K562 (cell line): ENCODE results near the gene MOB4. TPM values are rescaled to one million over a fixed set of nuclear protein-coding genes. Genes with fewer than 3 reads are reported as not detected.

Experiments used
- ARID1B ChIP-seq: fragments of 450-650 bp; IDR thresholded peaks from 2 replicates; pipeline ENCODE4 v1.6.1; 2016; ENCODE audit warnings: antibody characterized with exemption, mild to moderate bottlenecking, inconsistent platforms
- BDP1 ChIP-seq: IDR thresholded peaks from 3 replicates; pipeline ENCODE4 v1.6.1; 2011; ENCODE audit not compliant: insufficient read length, insufficient read depth
- CXXC5 ChIP-seq: fragments of 250-450 bp; sonication (Bioruptor Pico); IDR thresholded peaks from 2 replicates; pipeline ENCODE4 v1.8.0; 2022; ENCODE audit warnings: inconsistent platforms, mild to moderate bottlenecking, moderate library complexity
- E2F4 ChIP-seq: sonication (generic); formaldehyde crosslinking; IDR thresholded peaks from 2 replicates; pipeline ENCODE4 v1.8.0; 2022; ENCODE audit warnings: mild to moderate bottlenecking, low read depth, missing genetic modification reagents
- FOXA1 ChIP-seq: fragments of 450-650 bp; IDR thresholded peaks from 2 replicates; pipeline ENCODE4 v1.6.1; 2016; ENCODE audit warnings: mild to moderate bottlenecking, borderline replicate concordance
- HOXB6 ChIP-seq: fragments of 250-450 bp; sonication (Bioruptor Pico); IDR thresholded peaks from 2 replicates; pipeline ENCODE4 v1.5.1; 2022; ENCODE audit warnings: mild to moderate bottlenecking, borderline replicate concordance
- MBD1 ChIP-seq: fragments of 250-450 bp; sonication (Bioruptor Pico); IDR thresholded peaks from 2 replicates; pipeline ENCODE4 v1.8.0; 2022; ENCODE audit warnings: inconsistent platforms
- MCM7 ChIP-seq, 2 experiments: fragments of 450-650 bp; IDR thresholded peaks; 2 replicates each; pipeline ENCODE4 v1.6.1; 2016 to 2018
- MLX ChIP-seq, 2 experiments: fragments of 450-650 bp in 1 of 2; sonication (generic) in 1 of 2; formaldehyde crosslinking; conservative IDR thresholded peaks; 2 replicates each; pipeline versions ENCODE4 v1.4.0 to v1.8.1; 2020 to 2022; ENCODE audit warnings: mild to moderate bottlenecking in 1 of 2, missing genetic modification reagents in 1 of 2
- MYC ChIP-seq, 2 experiments: fragments of 250-450 bp in 1 of 2; sonication (Bioruptor Pico) in 1 of 2; IDR thresholded peaks; 2 replicates each; pipeline versions ENCODE4 v1.5.1 to v1.6.1; 2012 to 2021; ENCODE audit warnings: low read depth in 2 of 2, borderline replicate concordance in 1 of 2, improper control_type of control experiment in 1 of 2, low read length in 1 of 2, mild to moderate bottlenecking in 1 of 2, moderate library complexity in 1 of 2
- NCOA1 ChIP-seq: fragments of 450-650 bp; IDR thresholded peaks from 2 replicates; pipeline ENCODE4 v1.6.1; 2016; ENCODE audit warnings: low read depth
- NR3C1 ChIP-seq: sonication (generic); formaldehyde crosslinking; IDR thresholded peaks from 2 replicates; pipeline ENCODE4 v1.8.1; 2022; ENCODE audit warnings: missing genetic modification reagents
- NUFIP1 ChIP-seq: fragments of 450-650 bp; IDR thresholded peaks from 2 replicates; pipeline ENCODE4 v1.6.1; 2018; ENCODE audit not compliant: partially characterized antibody
- POLR3A ChIP-seq: IDR thresholded peaks from 2 replicates; pipeline ENCODE4 v1.6.1; 2011; ENCODE audit warnings: borderline replicate concordance, mild to moderate bottlenecking, moderate library complexity; ENCODE audit not compliant: insufficient read length, insufficient read depth; ENCODE audit errors: extremely low read depth
- RBM39 ChIP-seq: fragments of 200-400 bp; formaldehyde crosslinking; optimal IDR thresholded peaks from 2 replicates; pipeline ENCODE3; 2018; ENCODE audit warnings: low read depth, low read length
- RERE ChIP-seq: sonication (generic); formaldehyde crosslinking; IDR thresholded peaks from 2 replicates; pipeline ENCODE4 v1.8.0; 2023; ENCODE audit warnings: missing genetic modification reagents, mild to moderate bottlenecking, borderline replicate concordance
- ZC3H11A ChIP-seq: IDR thresholded peaks from 2 replicates; pipeline ENCODE4 v1.6.1; 2012; ENCODE audit warnings: low read depth, low read length, improper control_type of control experiment
- ZEB2 ChIP-seq: fragments of 450-650 bp; IDR thresholded peaks from 2 replicates; pipeline ENCODE4 v1.6.1; 2016
- ZKSCAN1 ChIP-seq: fragments of 150-350 bp; IDR thresholded peaks from 2 replicates; pipeline ENCODE4 v1.6.1; 2016; ENCODE audit warnings: low read depth, low read length
- ZNF239 ChIP-seq: fragments of 250-450 bp; sonication (Bioruptor Pico); IDR thresholded peaks from 2 replicates; pipeline ENCODE4 v1.4.0; 2020; ENCODE audit warnings: mild to moderate bottlenecking
- polyA plus RNA-seq, 8 experiments: library from polyadenylated mRNA; depleted of rRNA in 4 of 8; stranded (reverse) in 5 of 8; unstranded in 3 of 8; fragments of >200 nt; fragmentation: Nextera tagmentation in 2 of 8; fragmentation: Illumina TruSeq in 1 of 8; extraction: Ambion mirVana in 2 of 8; extraction: Trizol in 1 of 8; gene quantifications; 2 replicates each; pipeline versions ENCODE4 v1.2.1 to v1.2.3, GENCODE V29; 2011 to 2014; ENCODE audit warnings: inconsistent platforms in 1 of 8, missing spikeins in 1 of 8
- total RNA-seq, 7 experiments: library from RNA; depleted of rRNA in 6 of 7; stranded (reverse); fragments of >200 nt in 6 of 7; fragmentation: Illumina TruSeq in 2 of 7; extraction: Trizol in 2 of 7; gene quantifications; 2 replicates each; pipeline versions ENCODE4 v1.2.1 to v1.2.3, GENCODE V29; 2011 to 2021; ENCODE audit warnings: low replicate concordance in 1 of 7

The MOB4 gene
- total and polyA plus RNA-seq, 9 of the 15 experiments (the other 6 are each of a cell fraction or from before 2014, with no cell fraction given), result 13.5 to 30.8 (median 22.2) TPM

GRCh38 chr2:197515739-197516392, at the start of gene MOB4 (continued):
- TF ChIP-seq NUFIP1, result no peak
- 0 out of 2 replicates have a peak, but pooled peaks have one; percentile 13 for TF ChIP-seq ZNF239 (CRISPR knock-in tag)
- no peak for TF ChIP-seq RBM39
- TF ChIP-seq MYC (IDR thresholded peaks at IDR 0.05; ENCODE audit: low read depth, low read length), result peak; percentile 76
- no peak for TF ChIP-seq MYC (CRISPR knock-in tag; IDR thresholded peaks at IDR 0.05; ENCODE audit: borderline replicate concordance, low read depth)
- TF ChIP-seq RERE (CRISPR knock-in tag), result no peak
- peak; percentile 45 for TF ChIP-seq ARID1B
- no peak for TF ChIP-seq MCM7 (IDR thresholded peaks at IDR 0.05)
- TF ChIP-seq BDP1, result no peak
- TF ChIP-seq ZEB2, result peak; percentile 32; the same call in 1 of the 2 replicates
- TF ChIP-seq CXXC5 (CRISPR knock-in tag), result peak; percentile 98
- TF ChIP-seq MBD1 (CRISPR knock-in tag), result no peak
- no peak for TF ChIP-seq E2F4 (CRISPR knock-in tag)
- no peak for TF ChIP-seq HOXB6 (CRISPR knock-in tag)
- peak; percentile 64; the same call in 1 of the 2 replicates for TF ChIP-seq NCOA1
- TF ChIP-seq NR3C1 (CRISPR knock-in tag), result no peak
- 0 out of 2 replicates have a peak, but pooled peaks have one; percentile 37 for TF ChIP-seq ZKSCAN1
- no peak for TF ChIP-seq POLR3A
- no peak for TF ChIP-seq ZC3H11A
- no peak for TF ChIP-seq MLX (CRISPR knock-in tag; conservative IDR thresholded peaks at IDR 0.05)
- no peak for TF ChIP-seq FOXA1
